GM18498 (cell line): ENCODE measurements around the gene PSIP1.
A peak's percentile ranks its signal among the peaks of the same experiment; 100 is the strongest.
"Not testable (repeated sequence)": the region's sequence is repeated elsewhere in the genome, so short reads cannot be mapped to it uniquely, and the experiment has no call there.

Experiments used
- ATAC-seq: cut with Tn5 transposase; IDR thresholded peaks from one replicate; pipeline ENCODE4 v1.9.1; 2021; ENCODE audit warnings: mild to moderate bottlenecking, moderate library complexity; ENCODE audit not compliant: unreplicated experiment

Gene PSIP1

GRCh38 chr9:15438891-15439290, 71.9 kb downstream of the PSIP1 start:
- ATAC-seq: no peak

DNA sequence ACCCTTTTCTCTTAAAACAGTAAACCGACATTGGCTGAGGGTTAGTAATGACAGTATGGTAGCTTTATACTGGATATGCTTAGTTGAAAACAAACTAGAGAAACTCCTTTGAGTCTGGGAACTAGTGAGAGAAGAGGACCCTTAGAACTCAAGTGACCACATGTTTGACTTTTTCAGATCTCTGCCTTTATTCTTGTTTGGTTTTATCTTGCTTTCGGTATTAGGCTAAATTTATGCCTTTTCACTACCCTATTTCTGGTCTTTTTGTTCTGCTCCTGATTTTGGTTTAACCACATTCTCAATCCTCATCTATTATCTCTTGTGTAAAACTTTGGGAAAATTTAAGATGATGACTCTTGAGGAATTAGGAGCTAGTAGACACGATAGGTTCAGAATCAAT, 77.1 kb downstream of the PSIP1 start:
- ATAC-seq: peak; percentile 78

DNA sequence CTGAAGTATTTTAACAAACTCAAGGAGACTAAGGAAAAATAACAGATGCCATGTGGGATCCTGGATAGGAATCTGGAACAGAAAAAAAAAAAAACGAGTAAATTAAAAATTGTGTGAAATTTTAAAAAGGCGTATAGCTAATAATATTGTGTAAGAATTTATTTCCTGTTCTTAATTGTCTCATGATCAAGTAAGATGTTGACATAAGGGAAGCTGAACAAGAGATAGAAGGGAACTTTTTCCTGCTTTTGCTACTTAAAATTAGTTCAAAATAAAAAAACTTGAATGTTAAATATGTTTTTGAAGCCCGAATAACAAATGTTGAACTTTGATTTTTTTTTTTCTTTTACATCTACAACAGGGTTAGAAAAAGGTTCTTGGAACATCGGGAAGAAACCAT, 77.6 kb downstream of the PSIP1 start:
- ATAC-seq: no peak

- no peak for ATAC-seq
Measured at GRCh38 chr9:15430920-15431844, 79.6 kb downstream of the PSIP1 start.

- not testable (repeated sequence) for ATAC-seq
Measured at GRCh38 chr9:15427702-15428101, 83.1 kb downstream of the PSIP1 start.

GRCh38 chr9:15426019-15426418, 84.8 kb downstream of the PSIP1 start:
- ATAC-seq: peak; percentile 38

DNA sequence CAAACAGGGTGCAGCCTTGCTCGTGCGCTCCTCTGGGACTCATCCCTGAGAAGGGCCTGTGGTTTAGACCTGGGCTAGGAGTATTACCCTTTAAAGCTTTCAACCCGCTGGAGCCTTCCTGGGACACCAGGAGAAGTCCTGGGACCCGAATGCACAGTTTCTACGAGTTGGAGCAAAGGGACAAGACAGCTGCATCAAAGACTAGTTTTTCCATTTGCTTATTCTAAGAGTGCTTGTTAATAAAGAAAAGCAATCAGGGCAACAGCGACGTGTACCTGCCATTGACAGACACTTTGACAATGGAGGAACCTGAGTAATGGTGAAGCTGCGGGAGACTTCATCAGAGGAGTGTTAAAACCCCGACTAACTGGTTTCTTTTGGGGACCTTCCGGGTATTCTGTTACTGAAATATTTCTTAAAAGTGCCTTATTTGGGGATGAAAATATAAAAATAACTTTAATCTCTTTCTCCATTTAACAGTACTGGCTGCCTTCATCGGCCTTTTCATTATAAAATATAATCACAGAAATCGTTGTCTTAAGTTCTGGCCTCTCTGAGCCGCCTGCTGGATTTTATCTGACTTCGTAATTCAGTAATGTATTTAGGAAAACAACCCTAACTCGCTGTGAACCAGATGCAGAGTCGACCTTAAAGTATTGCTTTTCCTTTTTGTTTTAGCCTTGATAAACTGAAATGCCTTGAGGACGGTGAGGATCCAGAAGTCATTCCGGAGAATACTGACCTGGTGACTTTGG, 87.4 kb downstream of the PSIP1 start:
- ATAC-seq: no peak

DNA sequence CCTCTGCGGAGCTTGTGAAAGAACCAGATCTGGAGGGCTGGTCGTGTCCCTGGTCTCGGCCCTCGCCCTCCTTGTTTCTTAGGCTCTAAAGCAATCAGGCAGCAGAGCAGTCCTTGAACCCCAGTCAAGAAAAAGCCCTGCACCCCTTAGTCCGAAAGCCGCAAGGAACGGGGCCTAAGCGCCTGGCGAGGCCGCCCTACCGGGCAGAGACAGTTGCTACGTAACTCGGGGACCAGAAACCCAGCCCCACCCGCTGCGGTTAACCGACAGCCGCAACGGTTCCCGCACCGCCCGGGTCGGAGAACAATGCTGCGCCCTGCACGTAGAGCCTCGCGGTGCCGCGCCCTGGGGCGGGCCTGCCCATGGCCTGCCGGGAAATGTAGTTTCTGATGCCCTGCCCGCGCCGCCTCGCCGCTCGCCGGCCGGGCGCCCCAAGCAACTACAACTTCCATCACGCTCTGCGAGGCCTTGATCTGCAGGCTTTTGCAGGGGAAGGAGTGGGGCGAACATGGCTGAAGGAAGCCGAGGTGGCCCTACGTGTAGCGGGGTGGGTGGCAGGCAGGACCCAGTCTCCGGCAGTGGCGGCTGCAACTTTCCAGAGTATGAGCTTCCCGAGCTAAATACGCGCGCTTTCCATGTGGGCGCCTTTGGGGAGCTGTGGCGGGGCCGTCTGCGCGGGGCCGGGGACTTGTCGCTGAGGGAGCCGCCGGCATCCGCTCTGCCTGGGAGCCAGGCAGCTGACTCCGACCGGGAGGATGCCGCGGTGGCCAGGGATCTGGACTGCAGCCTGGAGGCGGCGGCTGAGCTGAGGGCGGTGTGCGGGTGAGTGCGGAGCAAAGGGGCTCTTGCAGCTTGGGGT, 88.2 kb downstream of the PSIP1 start, which contains the start of gene SNAPC3:
TSS of gene SNAPC3 (plus strand) at position 505 of the 859 bp plus-strand sequence. CDS start at position 509, 4 bp downstream.
- peak; percentile 96 for ATAC-seq

GRCh38 chr9:15421990-15422371, 88.8 kb downstream of the PSIP1 start:
- no peak for ATAC-seq

DNA sequence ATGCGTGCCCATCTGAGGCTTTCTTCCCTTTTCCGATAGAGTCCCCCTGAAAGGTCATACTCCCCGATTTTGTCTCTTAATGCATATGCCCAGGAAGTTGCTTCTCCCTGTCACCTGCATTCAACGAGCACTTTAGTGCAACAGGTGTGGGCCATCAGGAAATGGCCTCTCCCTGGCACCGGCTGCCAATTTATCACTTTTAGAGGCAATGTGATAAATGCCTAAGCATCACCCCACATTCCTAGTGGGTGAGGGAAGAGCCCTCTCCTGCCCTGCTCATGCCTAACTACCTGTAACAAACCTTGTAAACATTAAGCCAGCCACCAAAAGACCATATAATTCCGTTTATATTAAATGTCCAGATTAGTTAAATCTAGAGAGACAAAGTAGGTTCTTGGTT, 89.2 kb downstream of the PSIP1 start:
- ATAC-seq: no peak

DNA sequence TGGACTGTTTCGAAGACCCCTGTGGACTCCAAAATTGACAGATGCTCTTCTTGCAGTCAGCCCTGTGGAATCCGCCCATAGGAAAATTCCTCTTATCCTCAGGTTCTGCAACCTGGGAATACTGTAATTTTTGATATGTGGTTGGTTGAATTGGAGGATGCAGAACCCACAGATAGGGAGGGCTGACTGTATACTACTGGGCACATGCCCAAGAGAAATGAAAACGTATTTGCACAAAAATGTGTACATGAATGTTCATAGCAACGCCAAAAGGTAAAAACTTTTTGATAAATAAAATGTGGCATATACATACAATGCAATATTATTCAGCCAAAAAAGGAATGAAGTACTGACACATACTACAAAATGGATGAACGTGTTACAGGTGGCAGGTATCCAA, 90.0 kb downstream of the PSIP1 start:
- ATAC-seq: no peak

DNA sequence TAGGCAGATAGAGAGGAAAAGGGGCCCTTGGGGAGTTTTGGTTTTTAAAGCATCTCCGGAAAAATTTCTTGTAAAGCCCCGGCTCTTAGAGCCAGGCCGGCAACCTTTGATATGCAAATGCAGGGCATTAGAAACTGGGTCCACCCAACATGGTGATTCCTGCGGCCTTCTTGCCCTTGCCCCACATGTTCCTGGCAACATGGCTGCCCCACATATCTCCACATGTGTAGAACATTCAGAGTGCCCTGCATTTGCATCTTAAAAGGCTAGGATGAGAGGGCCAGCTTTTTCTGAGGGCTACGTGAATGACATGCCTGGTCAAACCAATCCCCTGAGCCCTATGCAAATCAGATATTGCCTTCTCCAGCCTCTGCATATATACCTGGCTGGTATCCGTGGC, 93.1 kb downstream of the PSIP1 start:
- ATAC-seq: no peak

- ATAC-seq: peak; percentile 72
Measured at GRCh38 chr9:15416880-15417279, 93.9 kb downstream of the PSIP1 start.
